HG03342 (cell line): ENCODE data around the gene CCNF.
"Not testable (repeated sequence)": the region's sequence is repeated elsewhere in the genome, so short reads cannot be mapped to it uniquely, and the experiment has no call there.

Source experiments
- ATAC-seq: cut with Tn5 transposase; IDR thresholded peaks from one replicate; pipeline ENCODE4 v1.9.1; 2021; ENCODE audit warnings: mild to moderate bottlenecking, moderate library complexity; ENCODE audit not compliant: unreplicated experiment

CCNF gene

GRCh38 chr16:2429034-2429770, at the start of gene CCNF:
Gene CCNF, plus strand, starts transcription at chr16:2429447. Its CDS starts 35 bp downstream, at chr16:2429482.
- ATAC-seq = peak; percentile 76

- ATAC-seq = no peak
Observed at GRCh38 chr16:2383501-2383900, 45.7 kb upstream of the CCNF start.

DNA sequence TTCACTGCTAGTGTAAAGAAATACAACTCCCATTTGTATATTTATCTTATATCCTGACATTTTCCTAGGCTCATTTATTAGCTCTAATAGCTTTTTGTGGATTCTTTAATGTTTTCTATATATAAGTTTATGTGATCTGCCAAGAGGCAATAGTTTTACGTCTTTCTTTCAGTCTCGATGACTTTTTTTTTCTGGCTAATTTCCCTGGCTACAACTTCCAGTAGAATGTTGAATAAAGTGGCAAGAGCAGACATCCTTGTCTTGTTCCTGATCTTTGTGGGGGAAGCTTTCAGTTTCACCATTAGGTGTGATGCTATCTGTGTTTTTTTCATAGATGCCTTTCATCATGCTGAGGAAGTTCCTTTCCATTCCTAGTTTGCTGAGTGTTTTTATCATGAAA, 44.8 kb upstream of the CCNF start:
- ATAC-seq = no peak

DNA sequence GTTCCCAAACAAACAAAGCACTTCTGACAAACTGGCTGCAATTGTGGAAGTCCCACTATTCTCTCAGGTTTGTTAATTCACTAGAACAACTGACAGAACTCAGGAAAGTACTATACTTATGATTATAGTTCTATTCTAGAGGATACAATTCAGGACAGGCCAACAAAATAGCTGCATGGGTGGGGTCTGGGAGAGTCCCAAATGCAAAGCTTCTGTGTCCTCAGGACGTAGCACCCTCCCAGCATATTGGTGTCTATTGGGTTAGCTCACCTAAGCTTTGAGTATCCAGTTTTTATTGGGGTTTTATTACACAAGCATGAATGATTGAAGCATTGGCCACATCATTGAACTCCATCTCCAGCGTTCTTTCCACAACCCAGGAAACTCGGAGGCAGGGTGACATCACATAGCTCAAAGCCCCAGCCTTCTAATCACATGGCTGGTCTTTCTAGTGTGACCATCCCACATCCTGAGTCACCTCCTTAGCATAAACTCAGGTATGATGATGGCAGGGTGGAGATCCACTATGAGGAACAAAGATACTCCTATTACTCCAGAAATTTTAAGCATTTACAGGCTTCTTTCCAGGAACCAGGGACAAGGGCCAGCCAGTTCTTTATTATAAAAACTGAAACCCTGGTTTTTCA, 43.9 kb upstream of the CCNF start:
- no peak for ATAC-seq

- not testable (repeated sequence) for ATAC-seq
Observed at GRCh38 chr16:2385982-2386381, 43.3 kb upstream of the CCNF start.

- no peak for ATAC-seq
Observed at GRCh38 chr16:2386990-2387389, 42.3 kb upstream of the CCNF start.

- no peak for ATAC-seq
Observed at GRCh38 chr16:2388139-2388874, 40.9 kb upstream of the CCNF start.

DNA sequence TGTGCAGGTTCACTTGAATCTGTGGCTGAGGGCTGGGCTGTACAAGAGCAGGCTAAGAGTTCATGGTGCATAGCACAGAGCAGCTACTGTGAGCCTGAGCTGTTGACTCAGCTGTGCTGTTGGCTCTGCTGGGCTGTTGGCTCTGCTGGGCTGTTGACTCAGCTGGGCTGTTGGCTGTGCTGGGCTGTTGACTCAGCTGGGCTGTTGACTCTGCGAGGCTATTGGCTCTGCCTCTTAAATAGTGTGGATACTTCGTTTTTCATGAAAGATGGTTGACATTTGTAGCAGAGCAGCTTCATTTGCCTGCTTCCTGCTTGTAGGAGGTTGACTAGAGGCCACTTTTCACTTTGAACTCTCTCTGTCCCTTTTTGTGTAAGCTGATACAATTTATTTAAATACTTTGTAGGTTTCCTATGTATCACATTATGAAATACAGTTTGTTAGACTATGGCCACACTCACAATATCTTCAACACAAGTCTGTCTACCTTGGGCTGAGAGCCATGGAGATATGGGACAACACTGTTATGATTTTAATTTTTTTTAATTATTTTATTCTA, 40.3 kb upstream of the CCNF start:
- ATAC-seq = no peak

DNA sequence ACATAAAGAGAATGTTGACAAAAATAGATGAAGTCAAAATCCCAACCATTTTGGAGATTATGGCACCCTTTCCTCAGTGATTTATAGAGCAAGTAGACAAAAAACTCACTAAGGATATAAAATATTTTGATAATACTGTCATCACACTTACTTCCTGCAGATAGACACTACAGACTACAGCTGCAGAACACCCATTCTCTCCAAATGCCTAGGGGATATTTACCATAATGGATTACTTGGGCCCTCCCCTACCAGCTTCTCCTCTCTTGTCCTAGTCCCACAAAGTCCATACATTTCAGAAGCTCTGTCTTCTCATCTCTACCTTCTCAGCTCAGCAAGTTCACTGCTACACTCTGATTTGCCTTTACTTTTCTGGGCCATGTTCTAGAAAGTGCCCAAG, 37.2 kb upstream of the CCNF start:
- no peak for ATAC-seq

- ATAC-seq = no peak
Observed at GRCh38 chr16:2398520-2398919, 30.7 kb upstream of the CCNF start.

DNA sequence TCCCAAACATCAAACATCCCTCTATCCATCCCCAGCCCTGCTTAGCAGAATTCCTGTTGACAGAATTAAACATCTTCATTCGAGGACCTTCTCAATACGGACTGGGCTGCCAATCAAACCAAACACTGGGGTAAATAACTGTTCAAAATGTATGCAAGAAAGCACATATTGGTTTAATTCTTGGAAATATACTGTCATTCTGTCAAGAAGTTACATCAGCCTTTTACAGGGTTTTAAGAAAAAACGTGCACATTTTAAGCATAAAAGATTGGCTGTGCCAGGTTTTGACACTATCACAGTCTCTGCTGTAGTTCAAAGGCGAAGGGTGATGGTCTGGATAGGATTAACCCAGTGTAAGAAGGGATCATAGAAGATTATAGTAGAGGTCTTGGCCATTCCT, 25.1 kb upstream of the CCNF start:
- ATAC-seq = no peak

DNA sequence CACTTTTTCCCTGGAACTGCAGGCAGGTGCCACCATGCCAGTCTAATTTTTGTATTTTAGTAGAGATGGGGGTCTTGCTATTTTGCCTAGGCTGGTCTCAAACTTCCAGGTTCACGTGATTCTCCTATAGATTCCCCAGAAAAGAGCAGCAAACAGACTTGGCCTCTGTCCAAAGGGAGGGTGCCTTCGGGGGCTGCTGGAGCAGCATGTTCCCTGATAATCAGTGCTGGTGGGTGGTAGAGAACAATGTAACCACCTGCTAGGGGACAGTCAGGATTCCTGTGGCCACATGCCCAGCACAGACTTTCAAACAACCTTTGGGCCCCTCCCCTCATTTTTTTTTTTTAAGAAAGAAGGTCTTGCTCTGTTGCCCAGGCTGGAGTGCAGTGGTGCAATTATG, 14.2 kb upstream of the CCNF start:
- no peak for ATAC-seq

DNA sequence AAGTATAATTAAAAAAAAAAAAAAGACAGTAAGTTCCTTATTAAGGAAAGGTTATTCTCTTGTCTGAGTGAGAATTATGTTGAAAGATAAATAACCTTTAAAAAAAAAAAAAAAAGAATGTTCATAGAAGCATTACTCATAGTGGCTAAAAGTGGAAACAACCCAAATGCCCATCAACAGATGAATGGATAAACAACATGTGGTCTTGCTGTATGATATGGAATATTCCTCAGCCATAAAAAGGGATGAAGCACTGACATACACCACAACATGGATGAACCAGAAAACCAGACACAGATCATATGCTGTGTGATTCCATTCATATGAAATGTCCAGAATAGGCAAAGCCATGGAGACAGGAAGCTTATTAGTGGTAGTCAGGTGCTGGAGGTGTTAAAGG, 9.2 kb upstream of the CCNF start:
- no peak for ATAC-seq

- ATAC-seq = no peak
Observed at GRCh38 chr16:2422123-2422867, 7.0 kb upstream of the CCNF start.

GRCh38 chr16:2424061-2425007, 4.9 kb upstream of the CCNF start:
- ATAC-seq = no peak

DNA sequence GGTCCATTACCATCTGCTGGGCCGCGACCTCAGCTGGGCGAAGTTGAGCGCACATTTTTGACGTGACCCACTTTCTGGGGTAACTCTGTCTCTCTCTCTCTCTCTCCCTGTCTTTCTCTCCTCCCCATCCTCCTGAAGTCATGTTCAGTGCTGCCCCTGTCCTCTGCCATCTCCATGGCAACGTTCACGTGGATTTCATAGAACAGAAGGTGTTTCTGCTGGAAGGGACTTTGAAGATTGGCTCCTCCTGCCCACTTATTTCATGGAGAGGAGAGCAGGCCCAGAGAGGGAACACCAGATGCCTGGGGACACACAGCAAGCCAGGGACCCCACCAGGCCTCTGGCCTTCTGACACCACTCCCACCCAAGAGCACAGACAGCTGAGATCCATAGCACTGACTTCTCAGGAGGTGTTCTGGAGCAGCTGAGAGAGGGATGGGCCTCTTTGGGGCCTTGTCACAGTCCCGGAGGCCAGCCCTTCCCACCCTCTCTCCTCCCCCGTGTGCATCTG, 4.2 kb upstream of the CCNF start:
- no peak for ATAC-seq

DNA sequence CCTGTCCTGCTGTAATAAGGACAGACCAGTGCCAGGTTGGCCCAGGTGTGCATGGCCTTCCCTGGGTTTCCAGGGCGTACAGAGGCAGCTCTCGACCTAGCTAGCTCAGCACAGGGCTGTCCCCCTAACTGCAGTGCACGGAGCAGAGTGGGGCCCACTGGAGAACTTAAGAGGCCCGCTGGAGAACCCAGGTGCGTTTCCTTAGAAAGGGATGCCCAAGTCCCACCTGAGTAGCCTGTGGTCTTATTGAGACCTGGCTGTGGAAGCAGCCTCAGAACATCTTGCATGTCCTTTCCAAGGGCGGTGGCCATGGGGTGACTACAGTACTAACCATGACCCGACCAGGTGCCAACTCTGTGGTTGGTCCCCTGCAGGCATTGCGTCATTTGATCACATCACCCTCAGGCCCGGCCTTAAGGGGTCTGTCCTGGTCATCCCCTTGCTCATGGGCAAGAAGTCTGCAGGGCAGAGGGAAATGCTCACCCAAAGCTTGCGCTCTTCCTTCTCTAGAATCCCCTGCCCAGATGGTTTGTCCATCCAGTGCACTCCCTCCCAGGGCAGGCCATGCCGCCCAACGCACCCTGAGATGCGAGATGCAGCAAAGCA, 3.3 kb upstream of the CCNF start:
- no peak for ATAC-seq

DNA sequence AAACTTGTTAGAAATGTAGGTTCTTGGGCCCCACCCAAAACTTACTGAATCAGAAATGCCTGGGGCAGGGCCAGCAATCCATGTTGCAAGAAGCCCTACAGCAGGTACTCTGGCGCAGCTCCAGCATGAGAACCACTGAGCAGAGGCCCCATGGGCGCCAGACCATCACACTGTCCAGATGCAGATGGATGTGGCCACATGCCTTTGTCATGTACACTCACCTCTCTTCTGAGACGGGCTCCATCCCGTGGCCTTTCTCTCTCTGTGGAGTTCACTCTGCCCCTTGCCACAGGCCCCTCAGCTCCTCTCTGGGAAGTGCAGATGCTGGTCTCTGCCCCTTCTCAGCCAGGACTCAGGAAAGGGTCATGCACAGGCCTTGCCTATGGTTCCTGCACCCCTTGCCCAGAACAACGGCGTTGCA, 2.3 kb upstream of the CCNF start:
- ATAC-seq = no peak

GRCh38 chr16:2427526-2427925, 1.7 kb upstream of the CCNF start:
- no peak for ATAC-seq
